Measurements from ENCODE around the gene GALR1. TPM values are rescaled to one million over a fixed set of nuclear protein-coding genes. Genes with fewer than 3 reads are reported as not detected.
A peak's percentile ranks its signal among the peaks of the same experiment; 100 is the strongest.

Gene GALR1
- total and polyA plus RNA-seq, 3 experiments from 2014 or later: not detected

GRCh38 chr18:77207540-77207939 is 42.1 kb upstream of the GALR1 start:
- H3K27ac Mint-ChIP-seq: peak overlapping the region; percentile 0 to 92 (median 74)

GRCh38 chr18:77208964-77209363 is 40.7 kb upstream of the GALR1 start:
- no peaks in the 10 kb centered on the region for H3K9me3 Mint-ChIP-seq
- Histone ChIP-seq H3K27ac (ENCODE audit: low read depth, low read length) (peak overlapping the region; percentile 35), H3K27me3 (ENCODE audit: insufficient read depth, low read length, poor library complexity, severe bottlenecking) (no peaks in the 10 kb centered on the region), H3K36me3 (ENCODE audit: insufficient read depth, low read length) (no peaks in the 10 kb centered on the region), H3K4me3 (ENCODE audit: low read length) (peak overlapping the region; percentile 56), H3K9me3 (ENCODE audit: low read length) (no peaks in the 10 kb centered on the region), H3K4me1 (ENCODE audit: insufficient read depth, low read length) (peaks cover 38% of the 10 kb centered on the region)
- H3K4me1 Mint-ChIP-seq: peaks cover 41 to 49% (median 47%) of the 10 kb centered on the region in 3 donors
- peaks cover 0 to 2% (median 0%) of the 10 kb centered on the region in 3 donors for H3K36me3 Mint-ChIP-seq
- peak in 3 of 5 donors; percentile 12 to 41 (median 38) for DNase-seq
- H3K27me3 Mint-ChIP-seq: no peaks in the 10 kb centered on the region
- H3K27ac Mint-ChIP-seq: peak overlapping the region; percentile 89 to 97 (median 93)
- peak overlapping the region; percentile 86 to 94 (median 92) for H3K4me3 Mint-ChIP-seq
- POLR2A ChIA-PET: interaction anchor here (0.6 to 1.1 kb wide), 2 partner anchors 77 to 211 kb away, joined by 3 to 4 read pairs; partner anchors contain the start of gene MBP
- CTCF ChIA-PET: interaction anchor here (1.0 to 2.4 kb wide), 3 partner anchors 10 to 225 kb away, joined by 5 to 7 read pairs (median 5); no protein-coding TSS in a partner anchor

More at GRCh38 chr18:77207540-77207939, 42.1 kb upstream of the GALR1 start:
- Mint-ChIP-seq H3K9me3 (no peaks in the 10 kb centered on the region), H3K36me3 (peaks cover 0 to 2% (median 0%) of the 10 kb centered on the region in 3 donors), H3K4me3 (peak overlapping the region; percentile 42 to 86 (median 67)), H3K4me1 (peaks cover 41 to 49% (median 47%) of the 10 kb centered on the region in 3 donors), H3K27me3 (peaks cover 1 to 5% of the 10 kb centered on the region in 2 donors)
- Histone ChIP-seq H3K36me3 (ENCODE audit: insufficient read depth, low read length) (no peaks in the 10 kb centered on the region), H3K27me3 (ENCODE audit: insufficient read depth, low read length, poor library complexity, severe bottlenecking) (no peaks in the 10 kb centered on the region), H3K27ac (ENCODE audit: low read depth, low read length) (no peak overlapping the region), H3K4me1 (ENCODE audit: insufficient read depth, low read length) (peaks cover 38% of the 10 kb centered on the region), H3K4me3 (ENCODE audit: low read length) (no peak overlapping the region), H3K9me3 (ENCODE audit: low read length) (no peaks in the 10 kb centered on the region)
- ChIA-PET CTCF (interaction anchor here (1.1 to 1.2 kb wide), 5 partner anchors 10 to 207 kb away, joined by 3 to 4 read pairs (median 3); no protein-coding TSS in a partner anchor), POLR2A (interaction anchor here (1.1 kb wide), 1 partner anchor 145 kb away, joined by 5 read pairs; no protein-coding TSS in a partner anchor)
- DNase-seq: peak; percentile 12 to 64 (median 41)

- H3K4me3 Mint-ChIP-seq: peak overlapping the region; percentile 86 to 94 (median 92)
- peak overlapping the region; percentile 89 to 97 (median 93) for H3K27ac Mint-ChIP-seq
- H3K9me3 Mint-ChIP-seq: no peaks in the 10 kb centered on the region
- H3K27ac ChIP-seq (ENCODE audit: low read depth, low read length): no peak overlapping the region
- H3K36me3 ChIP-seq (ENCODE audit: insufficient read depth, low read length): no peaks in the 10 kb centered on the region
- no peaks in the 10 kb centered on the region for H3K9me3 ChIP-seq (ENCODE audit: low read length)
- no peaks in the 10 kb centered on the region for H3K27me3 ChIP-seq (ENCODE audit: insufficient read depth, low read length, poor library complexity, severe bottlenecking)
- H3K36me3 Mint-ChIP-seq: peaks cover 0 to 2% (median 1%) of the 10 kb centered on the region in 3 donors
- ChIA-PET CTCF (interaction anchor here (1.0 to 3.3 kb wide), 5 partner anchors 10 to 226 kb away, joined by 4 to 10 read pairs (median 5); no protein-coding TSS in a partner anchor), POLR2A (interaction anchor here (0.6 to 1.1 kb wide), 2 partner anchors 77 to 211 kb away, joined by 3 to 4 read pairs; partner anchors contain the start of gene MBP)
- no peaks in the 10 kb centered on the region for H3K27me3 Mint-ChIP-seq
- peaks cover 38% of the 10 kb centered on the region for H3K4me1 ChIP-seq (ENCODE audit: insufficient read depth, low read length)
- H3K4me3 ChIP-seq (ENCODE audit: low read length): peak overlapping the region; percentile 56
- DNase-seq: no peak
- peaks cover 41 to 49% (median 47%) of the 10 kb centered on the region in 3 donors for H3K4me1 Mint-ChIP-seq
Observed at GRCh38 chr18:77209587-77209986, 40.1 kb upstream of the GALR1 start.

GRCh38 chr18:77210249-77210648 is 39.4 kb upstream of the GALR1 start:
- no peak overlapping the region for H3K4me3 ChIP-seq (ENCODE audit: low read length)
- peaks cover 41 to 49% (median 47%) of the 10 kb centered on the region in 3 donors for H3K4me1 Mint-ChIP-seq
- DNase-seq: no peak
- H3K4me3 Mint-ChIP-seq: peak overlapping the region; percentile 20 to 94 (median 65)
- ChIA-PET CTCF (interaction anchor here (1.4 to 3.3 kb wide), 5 partner anchors 154 to 227 kb away, joined by 4 to 42 read pairs (median 10); no protein-coding TSS in a partner anchor), POLR2A (interaction anchor here (1.1 kb wide), 1 partner anchor 78 kb away, joined by 3 read pairs; the partner anchor contains the start of gene MBP)
- no peaks in the 10 kb centered on the region for H3K36me3 ChIP-seq (ENCODE audit: insufficient read depth, low read length)
- H3K27ac ChIP-seq (ENCODE audit: low read depth, low read length): no peak overlapping the region
- no peaks in the 10 kb centered on the region for H3K27me3 Mint-ChIP-seq
- peaks cover 0 to 2% (median 1%) of the 10 kb centered on the region in 3 donors for H3K36me3 Mint-ChIP-seq
- no peaks in the 10 kb centered on the region for H3K27me3 ChIP-seq (ENCODE audit: insufficient read depth, low read length, poor library complexity, severe bottlenecking)
- no peaks in the 10 kb centered on the region for H3K9me3 Mint-ChIP-seq
- peak overlapping the region in 7 of 8 donors; percentile 15 to 94 (median 81) for H3K27ac Mint-ChIP-seq
- no peaks in the 10 kb centered on the region for H3K9me3 ChIP-seq (ENCODE audit: low read length)
- H3K4me1 ChIP-seq (ENCODE audit: insufficient read depth, low read length): peaks cover 38% of the 10 kb centered on the region

GRCh38 chr18:77218642-77219041 is 31.0 kb upstream of the GALR1 start:
- DNase-seq: no peak
- Mint-ChIP-seq H3K27ac (peak overlapping the region in 3 of 8 donors; percentile 43 to 88 (median 52)), H3K27me3 (peaks cover 5 to 14% of the 10 kb centered on the region in 2 donors), H3K4me3 (no peak overlapping the region), H3K4me1 (peaks cover 18 to 20% (median 19%) of the 10 kb centered on the region in 3 donors), H3K9me3 (no peaks in the 10 kb centered on the region), H3K36me3 (peaks cover 0 to 3% (median 0%) of the 10 kb centered on the region in 3 donors)
- Histone ChIP-seq H3K4me3 (ENCODE audit: low read length) (no peak overlapping the region), H3K36me3 (ENCODE audit: insufficient read depth, low read length) (no peaks in the 10 kb centered on the region), H3K4me1 (ENCODE audit: insufficient read depth, low read length) (no peaks in the 10 kb centered on the region), H3K27ac (ENCODE audit: low read depth, low read length) (no peak overlapping the region), H3K9me3 (ENCODE audit: low read length) (no peaks in the 10 kb centered on the region), H3K27me3 (ENCODE audit: insufficient read depth, low read length, poor library complexity, severe bottlenecking) (no peaks in the 10 kb centered on the region)
- ChIA-PET POLR2A (no interaction called here), CTCF (interaction anchor here (1.2 kb wide), 1 partner anchor 11 kb away, joined by 3 read pairs; no protein-coding TSS in a partner anchor)

GRCh38 chr18:77220726-77221125 is 28.9 kb upstream of the GALR1 start:
- Mint-ChIP-seq H3K36me3 (peaks cover 0 to 1% (median 0%) of the 10 kb centered on the region in 3 donors), H3K4me3 (peak overlapping the region in 1 of 7 donors; percentile 68), H3K4me1 (peaks cover 18 to 23% (median 19%) of the 10 kb centered on the region in 3 donors), H3K27me3 (peaks cover 3 to 13% of the 10 kb centered on the region in 2 donors), H3K27ac (peak overlapping the region in 3 of 8 donors; percentile 21 to 86 (median 38)), H3K9me3 (no peaks in the 10 kb centered on the region)
- Histone ChIP-seq H3K36me3 (ENCODE audit: insufficient read depth, low read length) (no peaks in the 10 kb centered on the region), H3K27me3 (ENCODE audit: insufficient read depth, low read length, poor library complexity, severe bottlenecking) (no peaks in the 10 kb centered on the region), H3K27ac (ENCODE audit: low read depth, low read length) (no peak overlapping the region), H3K4me1 (ENCODE audit: insufficient read depth, low read length) (no peaks in the 10 kb centered on the region), H3K4me3 (ENCODE audit: low read length) (no peak overlapping the region), H3K9me3 (ENCODE audit: low read length) (no peaks in the 10 kb centered on the region)
- ChIA-PET CTCF (no interaction called here), POLR2A (no interaction called here)
- no peak for DNase-seq

GRCh38 chr18:77222464-77222863 is 27.2 kb upstream of the GALR1 start:
- H3K27ac Mint-ChIP-seq: peak overlapping the region in 3 of 8 donors; percentile 3 to 42 (median 9)
- Histone ChIP-seq H3K27me3 (ENCODE audit: insufficient read depth, low read length, poor library complexity, severe bottlenecking) (no peaks in the 10 kb centered on the region), H3K4me3 (ENCODE audit: low read length) (no peak overlapping the region), H3K9me3 (ENCODE audit: low read length) (no peaks in the 10 kb centered on the region), H3K27ac (ENCODE audit: low read depth, low read length) (no peak overlapping the region), H3K36me3 (ENCODE audit: insufficient read depth, low read length) (no peaks in the 10 kb centered on the region), H3K4me1 (ENCODE audit: insufficient read depth, low read length) (no peaks in the 10 kb centered on the region)
- DNase-seq: no peak
- peaks cover 18 to 23% (median 19%) of the 10 kb centered on the region in 3 donors for H3K4me1 Mint-ChIP-seq
- ChIA-PET POLR2A (no interaction called here), CTCF (interaction anchor here (0.9 kb wide), 1 partner anchor 10 kb away, joined by 4 read pairs; no protein-coding TSS in a partner anchor)
- H3K4me3 Mint-ChIP-seq: no peak overlapping the region
- peaks cover 0 to 1% (median 0%) of the 10 kb centered on the region in 3 donors for H3K36me3 Mint-ChIP-seq
- H3K27me3 Mint-ChIP-seq: peaks cover 0 to 2% of the 10 kb centered on the region in 2 donors
- H3K9me3 Mint-ChIP-seq: no peaks in the 10 kb centered on the region

GRCh38 chr18:77223221-77223639 is 26.4 kb upstream of the GALR1 start:
- no peak for DNase-seq
- H3K4me1 ChIP-seq (ENCODE audit: insufficient read depth, low read length): no peaks in the 10 kb centered on the region
- Mint-ChIP-seq H3K27me3 (peaks cover 3 to 9% of the 10 kb centered on the region in 2 donors), H3K36me3 (peaks cover 0 to 1% (median 0%) of the 10 kb centered on the region in 3 donors), H3K4me1 (peaks cover 18 to 23% (median 19%) of the 10 kb centered on the region in 3 donors), H3K4me3 (no peak overlapping the region), H3K9me3 (no peaks in the 10 kb centered on the region), H3K27ac (peak overlapping the region in 1 of 8 donors; percentile 88)
- no peak overlapping the region for H3K27ac ChIP-seq (ENCODE audit: low read depth, low read length)
- H3K9me3 ChIP-seq (ENCODE audit: low read length): no peaks in the 10 kb centered on the region
- POLR2A ChIA-PET: no interaction called here
- H3K4me3 ChIP-seq (ENCODE audit: low read length): no peak overlapping the region
- CTCF ChIA-PET: interaction anchor here (0.9 kb wide), 1 partner anchor 11 kb away, joined by 4 read pairs; no protein-coding TSS in a partner anchor
- no peaks in the 10 kb centered on the region for H3K36me3 ChIP-seq (ENCODE audit: insufficient read depth, low read length)
- no peaks in the 10 kb centered on the region for H3K27me3 ChIP-seq (ENCODE audit: insufficient read depth, low read length, poor library complexity, severe bottlenecking)

Data from CD8-positive, alpha-beta memory T cell (primary cell).